Stimulated activated effector memory CD8-positive, alpha-beta T cell treated with anti-CD3 and anti-CD28 coated beads, Interleukin-12 subunit alpha, Interleukin-12 subunit beta, amount 100 ng/mL, for 72 hours (primary cell): ENCODE data around the gene ANKEF1.

Source experiments
- ATAC-seq: fragments of 150-1000 bp; cut with Tn5 transposase; 2 replicates; pipeline ENCODE4 v1.10.0; 2021
- DNase-seq, 2 donors: peaks; one replicate each; pipeline ENCODE4 v3.0.0; 2021 to 2022; ENCODE audit warnings: low spot score in 2 of 2
- H3K27ac Mint-ChIP-seq: one replicate; pipeline ENCODE4 v1.8.0; 2022; ENCODE audit warnings: mild to moderate bottlenecking, mixed read lengths
- H3K36me3 Mint-ChIP-seq: one replicate; pipeline ENCODE4 v1.8.0; 2022; ENCODE audit warnings: mild to moderate bottlenecking, mixed read lengths
- H3K4me1 Mint-ChIP-seq: one replicate; pipeline ENCODE4 v1.8.0; 2022; ENCODE audit warnings: mixed read lengths
- H3K4me3 Mint-ChIP-seq: one replicate; pipeline ENCODE4 v1.8.0; 2022; ENCODE audit warnings: mild to moderate bottlenecking, mixed read lengths
- H3K9me3 Mint-ChIP-seq: one replicate; pipeline ENCODE4 v1.8.0; 2022; ENCODE audit warnings: mixed read lengths

Gene ANKEF1

DNA sequence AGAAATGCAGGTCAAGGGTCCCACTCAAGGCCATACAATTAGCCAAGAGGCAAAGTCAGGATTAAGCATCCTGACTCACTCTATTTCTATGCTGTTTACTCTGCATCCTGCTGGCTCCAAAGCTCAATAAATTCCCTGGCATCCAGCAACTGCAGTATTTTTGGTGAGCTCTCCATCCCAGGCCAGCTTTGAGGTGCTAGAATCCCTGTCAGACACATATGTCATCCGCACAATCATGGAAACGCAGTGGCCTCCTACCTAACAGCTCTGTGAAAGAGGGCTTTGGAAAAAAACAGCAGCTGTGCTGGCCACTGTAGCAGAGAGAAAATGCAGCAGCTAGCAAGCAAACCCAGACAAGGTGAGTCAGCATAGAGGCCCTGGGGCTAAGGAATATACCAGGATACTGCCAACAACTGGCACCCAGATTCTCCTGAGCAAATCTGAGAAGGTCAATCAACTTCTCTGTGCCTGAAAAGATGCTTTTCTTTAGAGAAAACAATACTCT, 58.4 kb downstream of the ANKEF1 start:
- no peaks in the 10 kb centered on the region for H3K36me3 Mint-ChIP-seq
- H3K4me3 Mint-ChIP-seq: no peak overlapping the region
- ATAC-seq: no peak

GRCh38 chr20:10094566-10095173, 59.9 kb downstream of the ANKEF1 start:
- DNase-seq (no peak), ATAC-seq (no peak)
- H3K27ac Mint-ChIP-seq: no peak overlapping the region
- no peaks in the 10 kb centered on the region for H3K9me3 Mint-ChIP-seq
- H3K4me3 Mint-ChIP-seq: no peak overlapping the region
- H3K4me1 Mint-ChIP-seq: no peaks in the 10 kb centered on the region
- no peaks in the 10 kb centered on the region for H3K36me3 Mint-ChIP-seq

More for the DNA sequence above, 58.4 kb downstream of the ANKEF1 start:
- H3K9me3 Mint-ChIP-seq: no peaks in the 10 kb centered on the region
- DNase-seq: no peak
- no peak overlapping the region for H3K27ac Mint-ChIP-seq
- no peaks in the 10 kb centered on the region for H3K4me1 Mint-ChIP-seq

DNA sequence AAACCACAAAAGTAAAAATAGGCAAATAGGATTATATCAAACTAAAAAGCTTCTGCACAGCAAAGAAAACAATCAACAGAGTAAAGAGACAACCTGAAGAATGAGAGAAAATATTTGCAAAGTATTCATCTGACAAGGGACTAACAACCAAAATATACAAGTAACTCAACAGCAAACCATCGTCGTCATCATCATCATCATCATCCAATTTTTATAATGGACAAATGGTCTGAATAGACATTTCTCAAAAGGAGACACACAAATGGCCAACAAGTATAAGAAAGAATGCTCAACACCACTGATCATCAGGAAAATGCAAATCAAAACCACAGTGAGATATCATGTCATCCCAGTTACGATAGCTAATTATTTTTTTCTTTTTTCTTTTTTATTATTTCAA, 62.0 kb downstream of the ANKEF1 start:
- H3K36me3 Mint-ChIP-seq: no peaks in the 10 kb centered on the region
- DNase-seq (no peak), ATAC-seq (no peak)
- H3K27ac Mint-ChIP-seq: no peak overlapping the region
- H3K4me1 Mint-ChIP-seq: no peaks in the 10 kb centered on the region
- no peaks in the 10 kb centered on the region for H3K9me3 Mint-ChIP-seq
- H3K4me3 Mint-ChIP-seq: no peak overlapping the region

DNA sequence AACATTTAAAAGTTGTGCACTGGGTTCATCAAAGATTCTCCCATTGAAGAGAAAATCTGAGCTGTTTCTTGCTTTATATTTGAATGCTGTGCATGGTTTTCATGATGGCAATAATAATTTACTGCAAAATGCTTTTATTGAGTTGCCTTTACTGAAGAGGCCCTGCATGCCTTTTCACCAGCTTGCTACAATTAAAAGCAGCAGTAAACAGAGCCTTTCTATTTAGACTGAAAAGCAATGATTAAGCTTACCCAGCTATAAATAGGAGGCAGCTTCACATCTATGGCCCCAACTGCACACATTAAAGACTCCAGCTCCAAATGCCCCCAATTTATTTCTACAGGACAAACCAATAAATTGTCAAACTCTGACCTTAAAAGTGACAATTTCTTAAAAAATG, 70.3 kb downstream of the ANKEF1 start:
- DNase-seq (no peak), ATAC-seq (no peak)
- Mint-ChIP-seq H3K27ac (no peak overlapping the region), H3K4me1 (no peaks in the 10 kb centered on the region), H3K36me3 (no peaks in the 10 kb centered on the region), H3K9me3 (peaks cover 7% of the 10 kb centered on the region), H3K4me3 (no peak overlapping the region)
